Anterior cingulate cortex (tissue), 58 donors: ENCODE data around the gene BORA.
"Not testable (repeated sequence)": the region's sequence is repeated elsewhere in the genome, so short reads cannot be mapped to it uniquely, and the experiment has no call there.

Experiments used
- DNase-seq, 58 donors: peaks; one replicate each; lab custom pipeline; 2025; lab: John Stamatoyannopoulos, UW

The BORA gene

GRCh38 chr13:72757792-72758535 is 30.2 kb downstream of the BORA start:
- DNase-seq: no peak

GRCh38 chr13:72760189-72760588 is 32.5 kb downstream of the BORA start:
- no peak for DNase-seq

- DNase-seq: no peak
Observed at GRCh38 chr13:72763411-72763810, 35.7 kb downstream of the BORA start.

GRCh38 chr13:72774019-72774418 is 46.3 kb downstream of the BORA start:
- no peak for DNase-seq

GRCh38 chr13:72781451-72782439 is 54.0 kb downstream of the BORA start, which contains the start of the genes DIS3 and PIBF1:
Gene DIS3, minus strand, starts transcription at chr13:72781900. Its CDS starts 68 bp downstream, at chr13:72781832.
Gene PIBF1, plus strand, starts transcription at chr13:72782133. Its CDS starts 1,337 bp downstream, at chr13:72783470.
- peak; percentile 80 to 99 (median 94) for DNase-seq

- DNase-seq: no peak
Observed at GRCh38 chr13:72782717-72783116, 55.0 kb downstream of the BORA start.

- DNase-seq: not testable (repeated sequence)
Observed at GRCh38 chr13:72784679-72785078, 57.0 kb downstream of the BORA start.

- no peak for DNase-seq
Observed at GRCh38 chr13:72788831-72789230, 61.1 kb downstream of the BORA start.

- DNase-seq: no peak
Observed at GRCh38 chr13:72792640-72793039, 64.9 kb downstream of the BORA start.

- DNase-seq: no peak
Observed at GRCh38 chr13:72798817-72799216, 71.1 kb downstream of the BORA start.

- no peak for DNase-seq
Observed at GRCh38 chr13:72804301-72804700, 76.6 kb downstream of the BORA start.
